ENCODE results near the gene TNFRSF25. TPM values are rescaled to one million over a fixed set of nuclear protein-coding genes. Genes with fewer than 3 reads are reported as not detected.

TNFRSF25 gene
- total RNA-seq, 4 donors from 2014 or later = 53.7 to 168 (median 75.7) TPM

- DNase-seq (ENCODE audit: low spot score in 2 of 2) = no peak
- TF ChIP-seq POLR2A (IDR thresholded peaks at IDR 0.05) (no peak), CTCF (IDR thresholded peaks at IDR 0.05) (no peak)
- intact Hi-C loops (cut with DNase I; ENCODE audit: low total_unique reads) = no loop called here
- 93 to 94% methylated on average over 11 to 15 of the region's 15 CpGs for WGBS, 2 donors
- H3K4me3 ChIP-seq (ENCODE audit: low read depth, poor library complexity, severe bottlenecking) = no peak overlapping the region
Observed at GRCh38 chr1:6504887-6505286, 38.9 kb upstream of the TNFRSF25 start.

GRCh38 chr1:6503884-6504602, 38.1 kb upstream of the TNFRSF25 start:
- H3K4me3 ChIP-seq (ENCODE audit: low read depth, poor library complexity, severe bottlenecking) = no peak overlapping the region
- TF ChIP-seq POLR2A (IDR thresholded peaks at IDR 0.05) (no peak), CTCF (IDR thresholded peaks at IDR 0.05) (no peak)
- 82 to 92% methylated on average over 16 to 19 of the region's 20 CpGs for WGBS, 2 donors
- DNase-seq (ENCODE audit: low spot score in 2 of 2) = no peak
- intact Hi-C loops (cut with DNase I; ENCODE audit: low total_unique reads) = no loop called here

- intact Hi-C loops (cut with DNase I; ENCODE audit: low total_unique reads) = no loop called here
- TF ChIP-seq POLR2A (IDR thresholded peaks at IDR 0.05) (no peak), CTCF (IDR thresholded peaks at IDR 0.05) (no peak)
- WGBS, 2 donors = 67 to 69% methylated on average over 25 to 29 of the region's 31 CpGs
- DNase-seq (ENCODE audit: low spot score in 2 of 2) = peak in 1 of 2 donors; percentile 94
- H3K4me3 ChIP-seq (ENCODE audit: low read depth, poor library complexity, severe bottlenecking) = no peak overlapping the region
Observed at GRCh38 chr1:6502000-6502891, 36.3 kb upstream of the TNFRSF25 start.

GRCh38 chr1:6501279-6501813, 35.4 kb upstream of the TNFRSF25 start:
- no peak for DNase-seq (ENCODE audit: low spot score in 2 of 2)
- TF ChIP-seq POLR2A (IDR thresholded peaks at IDR 0.05) (no peak), CTCF (IDR thresholded peaks at IDR 0.05) (no peak)
- no peak overlapping the region for H3K4me3 ChIP-seq (ENCODE audit: low read depth, poor library complexity, severe bottlenecking)
- WGBS, 2 donors = 75 to 84% methylated on average over 10 of the region's 10 CpGs
- intact Hi-C loops (cut with DNase I; ENCODE audit: low total_unique reads) = no loop called here

GRCh38 chr1:6500544-6501278, 34.7 kb upstream of the TNFRSF25 start:
- no peak for DNase-seq (ENCODE audit: low spot score in 2 of 2)
- intact Hi-C loops (cut with DNase I; ENCODE audit: low total_unique reads) = no loop called here
- 72 to 75% methylated on average over 26 to 27 of the region's 27 CpGs for WGBS, 2 donors
- no peak overlapping the region for H3K4me3 ChIP-seq (ENCODE audit: low read depth, poor library complexity, severe bottlenecking)
- TF ChIP-seq CTCF (IDR thresholded peaks at IDR 0.05) (no peak), POLR2A (IDR thresholded peaks at IDR 0.05) (no peak)
